NCI-H1694 treated with DMSO at 0.1 percent for 48 hours (cell line): ENCODE measurements around the gene SDK1.

ENCODE experiments used
- DNase-seq: peaks from one replicate; lab custom pipeline; 2025; lab: John Stamatoyannopoulos, UW

The SDK1 gene

GRCh38 chr7:4107839-4108238 lies 806.8 kb downstream of the SDK1 start:
- no peak for DNase-seq

GRCh38 chr7:4108951-4109350 lies 807.9 kb downstream of the SDK1 start:
- no peak for DNase-seq

- DNase-seq: no peak
These were observed 808.5 kb downstream of the SDK1 start for GRCh38 chr7:4109481-4110110.

GRCh38 chr7:4110438-4110837 lies 809.4 kb downstream of the SDK1 start:
- no peak for DNase-seq

GRCh38 chr7:4111166-4111565 lies 810.1 kb downstream of the SDK1 start:
- DNase-seq: no peak

- no peak for DNase-seq
These were observed 812.2 kb downstream of the SDK1 start for GRCh38 chr7:4113271-4113670.

GRCh38 chr7:4113976-4114375 lies 812.9 kb downstream of the SDK1 start:
- no peak for DNase-seq

- no peak for DNase-seq
These were observed 814.4 kb downstream of the SDK1 start for GRCh38 chr7:4115442-4115841.

- DNase-seq: no peak
These were observed 815.0 kb downstream of the SDK1 start for GRCh38 chr7:4115941-4116610.

- DNase-seq: no peak
These were observed 818.8 kb downstream of the SDK1 start for GRCh38 chr7:4119848-4120247.

GRCh38 chr7:4123346-4123745 lies 822.3 kb downstream of the SDK1 start:
- DNase-seq: no peak

- no peak for DNase-seq
These were observed 822.8 kb downstream of the SDK1 start for GRCh38 chr7:4123823-4124222.

GRCh38 chr7:4124556-4125477 lies 823.8 kb downstream of the SDK1 start:
- no peak for DNase-seq

- no peak for DNase-seq
These were observed 827.0 kb downstream of the SDK1 start for GRCh38 chr7:4127909-4128560.

GRCh38 chr7:4129481-4130122 lies 828.5 kb downstream of the SDK1 start:
- DNase-seq: no peak

- DNase-seq: no peak
These were observed 830.0 kb downstream of the SDK1 start for GRCh38 chr7:4131063-4131462.

- no peak for DNase-seq
These were observed 831.2 kb downstream of the SDK1 start for GRCh38 chr7:4132221-4132620.

GRCh38 chr7:4133491-4134044 lies 832.5 kb downstream of the SDK1 start:
- DNase-seq: no peak

- no peak for DNase-seq
These were observed 833.2 kb downstream of the SDK1 start for GRCh38 chr7:4134204-4134603.

- no peak for DNase-seq
These were observed 833.6 kb downstream of the SDK1 start for GRCh38 chr7:4134631-4135030.

- no peak for DNase-seq
These were observed 834.2 kb downstream of the SDK1 start for GRCh38 chr7:4135301-4135700.

GRCh38 chr7:4136036-4136435 lies 835.0 kb downstream of the SDK1 start:
- DNase-seq: no peak
